Chondrocyte (in vitro differentiated cells): Measurements from ENCODE around the gene VWA2. TPM values are rescaled to one million over a fixed set of nuclear protein-coding genes. Genes with fewer than 3 reads are reported as not detected.

Source experiments
- DNase-seq: peaks from one replicate; pipeline ENCODE4 v3.0.0; 2021; ENCODE audit warnings: mixed read lengths, low spot score
- H3K27ac Mint-ChIP-seq: one replicate; pipeline ENCODE4 v1.8.0; 2021; ENCODE audit warnings: mild to moderate bottlenecking, moderate library complexity, mixed read lengths; ENCODE audit not compliant: unreplicated experiment
- H3K27me3 Mint-ChIP-seq: 2 replicates; pipeline ENCODE4 v1.8.0; 2021; ENCODE audit warnings: low read depth, mixed read lengths
- H3K36me3 Mint-ChIP-seq: 2 replicates; pipeline ENCODE4 v1.8.0; 2021; ENCODE audit warnings: low read depth, mixed read lengths
- H3K4me1 Mint-ChIP-seq: 2 replicates; pipeline ENCODE4 v1.8.0; 2021; ENCODE audit warnings: low read depth, mild to moderate bottlenecking, mixed read lengths
- H3K4me3 Mint-ChIP-seq: one replicate; pipeline ENCODE4 v1.8.0; 2021; ENCODE audit warnings: mild to moderate bottlenecking, moderate library complexity, mixed read lengths; ENCODE audit not compliant: unreplicated experiment
- H3K9me3 Mint-ChIP-seq: 2 replicates; pipeline ENCODE4 v1.8.0; 2021; ENCODE audit warnings: low read depth, mixed read lengths
- total RNA-seq: library from RNA; stranded (reverse); gene quantifications from 3 replicates; pipeline ENCODE4 v1.2.1, GENCODE V29; 2021
- TF ChIP-seq, protein P1 (sequence below): fragments of 200-600 bp; sonication (generic); IDR thresholded peaks from 2 replicates; pipeline ENCODE4 v1.5.0; 2021; ENCODE audit warnings: antibody characterized with exemption, mild to moderate bottlenecking, moderate library complexity

Gene VWA2
- total RNA-seq, 1 donor from 2014 or later: not detected

DNA sequence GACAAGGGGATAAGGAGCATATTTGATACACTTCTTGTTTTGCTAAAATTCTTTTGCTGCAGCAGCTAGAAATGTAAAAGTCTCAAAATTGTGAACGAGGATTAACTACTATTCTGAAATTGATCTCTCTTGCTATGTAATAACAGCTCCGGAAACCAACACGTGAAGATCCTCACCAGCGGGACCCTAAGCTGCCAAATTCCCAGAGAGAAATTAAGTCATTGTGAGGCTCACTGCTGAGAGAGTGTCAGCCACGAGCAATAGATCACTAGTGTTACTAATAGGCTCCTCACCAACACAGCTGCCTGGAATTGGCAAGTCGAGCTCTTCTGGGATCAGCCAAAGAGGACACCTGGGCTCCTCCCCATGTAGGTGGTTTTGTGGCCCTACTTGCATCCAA, 5.6 kb upstream of the VWA2 start:
- Mint-ChIP-seq H3K4me1 (peaks cover under 1% of the 10 kb centered on the region), H3K4me3 (no peak overlapping the region), H3K36me3 (no peaks in the 10 kb centered on the region), H3K27me3 (peaks cover 34% of the 10 kb centered on the region), H3K27ac (no peak overlapping the region), H3K9me3 (no peaks in the 10 kb centered on the region)
- TF ChIP-seq, protein P1, sequence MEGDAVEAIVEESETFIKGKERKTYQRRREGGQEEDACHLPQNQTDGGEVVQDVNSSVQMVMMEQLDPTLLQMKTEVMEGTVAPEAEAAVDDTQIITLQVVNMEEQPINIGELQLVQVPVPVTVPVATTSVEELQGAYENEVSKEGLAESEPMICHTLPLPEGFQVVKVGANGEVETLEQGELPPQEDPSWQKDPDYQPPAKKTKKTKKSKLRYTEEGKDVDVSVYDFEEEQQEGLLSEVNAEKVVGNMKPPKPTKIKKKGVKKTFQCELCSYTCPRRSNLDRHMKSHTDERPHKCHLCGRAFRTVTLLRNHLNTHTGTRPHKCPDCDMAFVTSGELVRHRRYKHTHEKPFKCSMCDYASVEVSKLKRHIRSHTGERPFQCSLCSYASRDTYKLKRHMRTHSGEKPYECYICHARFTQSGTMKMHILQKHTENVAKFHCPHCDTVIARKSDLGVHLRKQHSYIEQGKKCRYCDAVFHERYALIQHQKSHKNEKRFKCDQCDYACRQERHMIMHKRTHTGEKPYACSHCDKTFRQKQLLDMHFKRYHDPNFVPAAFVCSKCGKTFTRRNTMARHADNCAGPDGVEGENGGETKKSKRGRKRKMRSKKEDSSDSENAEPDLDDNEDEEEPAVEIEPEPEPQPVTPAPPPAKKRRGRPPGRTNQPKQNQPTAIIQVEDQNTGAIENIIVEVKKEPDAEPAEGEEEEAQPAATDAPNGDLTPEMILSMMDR: no peak
- no peak for DNase-seq

DNA sequence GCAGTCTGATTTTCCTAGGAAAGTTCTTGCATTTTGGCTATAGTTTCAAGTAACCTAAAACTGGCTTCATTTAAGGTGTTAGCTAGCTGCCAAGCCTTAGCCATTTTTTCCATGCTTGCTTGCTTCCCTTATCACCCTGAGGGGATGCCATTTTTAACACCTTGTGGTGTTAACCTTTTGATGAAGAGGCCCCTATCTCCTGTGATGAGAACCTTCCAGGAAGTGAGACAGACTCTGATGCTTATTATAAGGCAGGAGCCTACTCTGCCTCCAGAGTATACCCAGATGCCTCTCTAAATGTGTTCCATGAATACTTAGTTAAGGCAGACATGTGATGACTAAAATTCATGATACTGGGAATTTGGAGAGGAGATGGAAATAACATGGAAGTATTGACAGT, 4.9 kb upstream of the VWA2 start:
- TF ChIP-seq, protein P1: no peak
- H3K9me3 Mint-ChIP-seq: no peaks in the 10 kb centered on the region
- H3K27me3 Mint-ChIP-seq: peaks cover 39% of the 10 kb centered on the region

DNA sequence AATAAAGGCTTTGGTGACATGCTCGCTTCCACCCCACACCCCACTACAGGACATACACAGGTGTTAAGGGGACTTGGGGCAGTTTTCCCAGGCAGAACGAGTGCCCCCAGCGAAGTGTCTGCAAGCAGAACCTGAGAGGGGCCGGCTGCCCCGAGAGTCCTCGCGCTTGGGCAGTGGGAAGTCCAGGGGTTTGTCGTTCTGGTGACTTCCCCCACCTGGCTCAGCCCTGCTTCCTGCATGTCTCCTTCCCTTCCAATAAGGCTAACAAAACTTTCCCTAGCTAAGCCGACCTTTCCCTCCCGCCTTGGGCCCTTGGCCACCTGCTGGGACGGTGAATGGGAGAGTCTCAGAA, 916 bp downstream of the VWA2 start:
- no peak overlapping the region for H3K4me3 Mint-ChIP-seq
- DNase-seq: no peak
- H3K4me1 Mint-ChIP-seq: peaks cover 7% of the 10 kb centered on the region
- no peak overlapping the region for H3K27ac Mint-ChIP-seq
- peaks cover 69% of the 10 kb centered on the region for H3K27me3 Mint-ChIP-seq
- TF ChIP-seq, protein P1: no peak
- no peaks in the 10 kb centered on the region for H3K9me3 Mint-ChIP-seq
- no peaks in the 10 kb centered on the region for H3K36me3 Mint-ChIP-seq

More for the DNA sequence above, 4.9 kb upstream of the VWA2 start:
- no peak overlapping the region for H3K27ac Mint-ChIP-seq
- H3K4me3 Mint-ChIP-seq: no peak overlapping the region
- DNase-seq: no peak
- no peaks in the 10 kb centered on the region for H3K36me3 Mint-ChIP-seq
- H3K4me1 Mint-ChIP-seq: peaks cover 7% of the 10 kb centered on the region

DNA sequence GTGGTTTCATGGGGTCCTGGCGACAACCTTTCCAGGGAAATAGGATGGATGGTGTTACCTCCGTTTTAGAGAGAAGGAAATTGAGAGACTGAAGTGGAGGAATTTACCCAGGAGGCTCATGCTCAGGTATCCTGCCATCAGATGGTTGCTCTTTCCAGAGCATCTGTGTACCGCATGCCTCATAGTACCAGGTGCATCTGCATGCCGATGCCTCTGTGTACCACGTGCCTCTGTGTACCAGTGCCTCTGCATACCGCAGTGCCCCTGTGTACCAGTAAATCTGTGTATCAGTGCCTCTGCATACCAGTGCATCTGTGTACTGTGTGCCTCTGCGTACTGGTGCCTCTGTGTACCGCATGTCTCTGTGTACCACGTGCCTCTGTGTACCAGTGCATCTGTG, 3.2 kb downstream of the VWA2 start:
- Mint-ChIP-seq H3K4me3 (no peak overlapping the region), H3K27ac (no peak overlapping the region), H3K4me1 (peaks cover 7% of the 10 kb centered on the region), H3K27me3 (peaks cover 60% of the 10 kb centered on the region), H3K36me3 (no peaks in the 10 kb centered on the region), H3K9me3 (no peaks in the 10 kb centered on the region)
- no peak for DNase-seq
- TF ChIP-seq, protein P1: no peak

DNA sequence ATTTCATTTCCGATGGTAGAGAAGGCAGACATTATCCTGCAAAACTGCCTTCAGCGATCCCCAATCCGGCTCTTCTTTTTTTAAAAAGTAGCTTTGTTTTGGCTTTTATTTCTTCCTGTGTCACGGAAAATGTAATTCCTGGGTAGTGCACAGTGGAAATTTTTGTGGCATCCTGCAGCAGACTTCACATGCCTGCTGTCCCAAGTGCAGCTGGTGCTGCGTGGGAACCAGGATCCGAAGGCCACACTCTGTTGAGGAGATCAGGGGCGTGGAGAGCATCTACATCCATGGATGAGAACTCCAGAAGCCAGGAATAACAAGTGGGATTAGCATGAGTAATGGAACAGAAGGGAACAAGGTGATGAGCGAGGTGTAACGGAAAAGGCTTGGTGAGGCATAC, 4.6 kb downstream of the VWA2 start:
- Mint-ChIP-seq H3K27ac (no peak overlapping the region), H3K4me3 (no peak overlapping the region), H3K9me3 (no peaks in the 10 kb centered on the region), H3K36me3 (no peaks in the 10 kb centered on the region), H3K4me1 (peaks cover 5% of the 10 kb centered on the region), H3K27me3 (peaks cover 60% of the 10 kb centered on the region)
- TF ChIP-seq, protein P1: no peak
- no peak for DNase-seq
